Retinal pigment epithelial cell (primary cell): Measurements from ENCODE around the gene HDAC9.

ENCODE experiments used
- DNase-seq: peaks from one replicate; pipeline ENCODE4 v3.0.0-alpha.2; 2010; ENCODE audit warnings: low read depth
- H3K4me3 ChIP-seq: 2 replicates; pipeline ENCODE4 v1.5.1; 2011; ENCODE audit warnings: mild to moderate bottlenecking, low read length, control low read depth, moderate library complexity
- CTCF ChIP-seq: conservative IDR thresholded peaks from 2 replicates; pipeline ENCODE4 v1.5.1; 2011; ENCODE audit warnings: low read depth, low read length, control low read depth, inconsistent platforms

HDAC9 gene

DNA sequence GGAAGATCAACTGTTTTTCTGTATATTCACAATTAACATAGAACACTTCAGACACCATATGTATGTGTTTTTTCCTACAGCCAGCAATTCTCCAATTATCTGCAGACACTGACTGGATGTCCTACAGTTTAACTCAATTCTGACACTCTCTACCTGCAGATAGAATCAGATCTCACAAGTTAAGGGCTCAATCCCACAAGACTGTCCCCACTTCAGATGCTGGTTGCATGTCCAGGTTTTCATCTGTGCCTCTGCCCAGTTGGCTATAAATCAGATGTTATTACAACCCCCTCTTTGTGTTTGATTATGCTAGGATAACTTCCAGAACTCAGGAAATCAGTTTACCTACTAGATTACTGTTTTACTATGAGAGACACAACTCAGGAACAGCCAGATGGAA is 326.0 kb downstream of the HDAC9 start:
- TF ChIP-seq CTCF: no peak
- no peak for DNase-seq

GRCh38 chr7:18824157-18824556 is 328.6 kb downstream of the HDAC9 start:
- DNase-seq: no peak
- TF ChIP-seq CTCF: no peak
- no peak overlapping the region for H3K4me3 ChIP-seq

More for the DNA sequence above, 326.0 kb downstream of the HDAC9 start:
- no peak overlapping the region for H3K4me3 ChIP-seq

DNA sequence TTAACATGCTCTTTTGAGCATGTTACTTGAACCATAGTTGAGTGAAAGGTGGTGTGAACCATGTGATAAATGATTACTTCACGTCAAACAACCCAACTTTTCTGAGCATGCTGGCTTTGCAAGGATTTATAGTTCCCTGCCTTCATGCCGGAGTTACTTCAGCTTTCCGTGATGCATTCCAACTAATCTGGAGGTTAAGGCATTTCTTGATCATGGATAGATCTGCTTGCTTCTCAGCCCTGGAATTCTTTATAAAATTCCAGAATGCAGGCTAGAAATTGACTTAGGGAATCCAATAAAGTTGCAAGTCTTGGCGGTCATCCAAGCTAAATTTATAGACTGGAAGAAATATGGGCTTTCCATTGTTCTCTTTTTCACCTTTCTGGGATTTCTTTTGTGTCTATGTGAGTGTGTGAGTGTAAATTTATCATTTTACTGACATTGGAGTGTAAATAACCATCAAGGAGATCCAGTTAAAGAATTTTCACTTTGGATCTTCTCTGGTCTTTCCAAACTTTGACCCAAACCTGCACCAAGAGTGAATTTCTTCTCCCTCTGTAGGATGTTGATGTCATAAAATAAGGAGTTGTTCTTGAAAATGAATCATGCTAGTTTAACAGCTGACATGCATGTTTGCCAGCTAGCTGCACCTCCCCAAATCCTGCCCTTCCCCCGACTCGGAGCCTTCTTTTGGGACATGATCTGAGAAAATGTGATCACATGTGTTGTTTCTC is 332.9 kb downstream of the HDAC9 start:
- TF ChIP-seq CTCF: no peak
- DNase-seq: no peak
- no peak overlapping the region for H3K4me3 ChIP-seq

- H3K4me3 ChIP-seq: no peak overlapping the region
- DNase-seq: no peak
- TF ChIP-seq CTCF: no peak
Observed at GRCh38 chr7:18828994-18829857, 333.7 kb downstream of the HDAC9 start.

DNA sequence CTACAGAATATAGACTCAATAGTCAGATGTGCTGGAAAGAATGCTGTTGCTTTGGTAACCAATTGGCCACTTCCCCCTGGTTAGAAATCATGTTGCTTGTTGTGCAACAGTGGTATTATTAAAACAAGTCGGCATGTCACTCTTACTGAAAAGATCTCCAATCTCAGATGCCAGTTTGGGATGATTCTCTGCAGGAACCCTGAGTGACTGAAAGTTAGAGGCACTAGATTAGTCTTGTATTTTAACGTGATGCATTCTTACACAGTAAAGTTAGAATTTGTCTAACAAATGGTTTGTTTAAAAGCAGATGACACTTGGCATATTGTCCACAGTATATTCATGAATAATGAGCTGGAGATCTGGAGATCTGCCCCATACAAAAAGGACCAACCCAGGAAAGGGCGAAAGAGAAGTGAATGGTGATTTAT is 334.3 kb downstream of the HDAC9 start:
- DNase-seq: no peak
- no peak for TF ChIP-seq CTCF
- H3K4me3 ChIP-seq: no peak overlapping the region

DNA sequence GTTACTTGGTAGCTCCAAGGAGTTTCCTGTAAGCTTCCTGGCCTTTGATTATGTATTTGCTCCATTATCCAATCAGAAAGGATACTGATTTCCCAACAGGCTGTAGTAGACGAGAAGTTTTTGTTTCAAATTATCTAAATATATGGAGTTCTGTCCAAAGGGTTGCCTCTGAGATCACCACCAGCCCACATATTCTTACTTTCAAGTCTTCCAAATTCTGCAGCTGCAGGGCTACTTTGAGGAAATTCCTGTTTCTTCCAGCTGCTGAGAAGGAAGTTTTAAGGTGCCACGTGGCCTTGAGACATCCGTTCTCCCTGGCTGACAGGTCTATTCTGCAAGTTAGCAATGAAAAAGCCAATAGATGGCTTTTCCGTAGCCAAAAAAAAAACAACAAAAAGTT is 335.9 kb downstream of the HDAC9 start:
- no peak for TF ChIP-seq CTCF
- no peak for DNase-seq

More for the DNA sequence above, 335.9 kb downstream of the HDAC9 start:
- H3K4me3 ChIP-seq: no peak overlapping the region
